Hematopoietic multipotent progenitor cell treated with erythropoietin and hydrocortisone succinate and interleukin-3 and kit ligand, for 17 days (in vitro differentiated cells): ENCODE results near the gene TMEM170A.
A peak's percentile ranks its signal among the peaks of the same experiment; 100 is the strongest.
"Not testable (repeated sequence)": the region's sequence is repeated elsewhere in the genome, so short reads cannot be mapped to it uniquely, and the experiment has no call there.

Source experiments
- DNase-seq: peaks from one replicate; pipeline ENCODE4 v3.0.0-alpha.2; 2015; ENCODE audit warnings: low spot score

Gene TMEM170A, protein sequence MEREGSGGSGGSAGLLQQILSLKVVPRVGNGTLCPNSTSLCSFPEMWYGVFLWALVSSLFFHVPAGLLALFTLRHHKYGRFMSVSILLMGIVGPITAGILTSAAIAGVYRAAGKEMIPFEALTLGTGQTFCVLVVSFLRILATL

DNA sequence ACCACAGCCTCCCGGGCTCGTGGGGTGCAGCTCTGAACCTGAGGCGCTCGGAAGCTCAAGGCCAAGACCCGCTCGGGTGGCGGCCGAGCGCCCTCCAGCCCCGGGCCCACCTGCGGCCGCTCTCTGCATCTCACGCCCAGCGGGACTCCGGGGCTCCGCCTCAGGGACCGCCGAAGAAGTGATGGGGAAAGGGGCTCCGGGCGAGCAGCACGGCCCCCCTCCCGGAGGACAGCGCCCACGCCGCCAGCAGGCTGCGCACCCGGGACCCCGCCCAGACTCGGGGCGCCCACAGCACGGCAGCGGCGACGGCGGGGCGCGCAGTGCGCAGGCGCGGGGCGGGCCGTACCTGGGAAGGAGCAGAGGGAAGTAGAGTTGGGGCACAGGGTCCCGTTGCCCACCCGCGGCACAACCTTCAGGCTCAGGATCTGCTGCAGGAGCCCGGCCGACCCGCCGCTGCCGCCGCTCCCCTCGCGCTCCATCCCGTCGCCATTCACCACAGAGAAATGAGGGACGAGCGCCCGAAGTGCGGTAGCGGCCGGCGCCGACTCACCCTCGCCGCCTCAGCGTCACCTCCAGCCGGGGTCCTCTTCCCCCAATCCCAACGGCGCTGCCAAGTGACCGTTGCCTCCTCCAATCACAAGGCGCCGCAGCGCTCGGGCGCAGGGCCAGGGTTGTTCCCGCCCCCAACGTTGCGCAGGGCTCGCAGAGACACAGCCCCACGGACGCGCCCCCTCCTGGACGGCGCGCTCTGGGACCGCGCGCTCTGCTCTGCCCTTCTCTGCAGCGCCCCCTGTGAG lies at the start of gene TMEM170A:
Gene TMEM170A, minus strand, starts transcription at position 568 of the 797 bp plus-strand sequence. Its CDS starts 89 bp downstream, at position 479.
- peak; percentile 98 for DNase-seq

DNA sequence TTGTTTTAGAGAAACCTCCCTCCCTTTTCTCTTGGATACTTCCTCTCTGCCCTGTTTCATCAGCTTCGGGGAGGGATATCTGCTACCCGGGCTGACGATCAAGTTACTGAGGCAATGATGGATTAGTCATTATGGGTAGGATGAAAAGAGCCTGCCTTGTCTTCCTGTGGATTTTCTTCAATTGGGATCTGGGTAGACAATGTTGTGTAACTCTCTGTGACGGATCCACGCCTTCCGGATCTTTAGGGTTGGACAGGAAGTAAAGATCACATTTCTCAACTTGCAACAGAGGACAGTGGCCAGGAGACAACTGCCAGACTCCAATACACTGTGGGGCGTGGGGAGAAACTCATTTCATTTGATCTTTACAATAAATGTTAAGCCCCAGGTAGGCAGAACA lies 42.1 kb upstream of the TMEM170A start:
- no peak for DNase-seq

DNA sequence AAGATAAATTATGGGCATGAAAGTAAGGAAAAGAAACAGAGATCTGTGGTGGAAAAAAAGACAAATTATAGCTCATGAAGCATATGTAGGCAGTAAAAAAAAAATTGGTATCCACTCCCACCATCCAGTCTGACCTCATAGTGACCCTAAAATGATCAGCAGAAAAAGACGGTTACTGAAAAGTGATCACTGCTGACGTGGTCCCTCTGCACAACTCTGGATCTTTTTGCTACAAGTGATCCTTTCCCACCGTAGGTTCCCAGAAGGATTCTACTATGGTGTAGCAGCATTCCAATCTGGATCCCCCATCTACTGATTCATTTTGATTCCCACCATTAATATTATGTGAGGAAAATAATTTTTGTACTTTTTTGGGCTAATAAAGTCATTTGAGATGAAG lies 41.6 kb upstream of the TMEM170A start:
- no peak for DNase-seq

DNA sequence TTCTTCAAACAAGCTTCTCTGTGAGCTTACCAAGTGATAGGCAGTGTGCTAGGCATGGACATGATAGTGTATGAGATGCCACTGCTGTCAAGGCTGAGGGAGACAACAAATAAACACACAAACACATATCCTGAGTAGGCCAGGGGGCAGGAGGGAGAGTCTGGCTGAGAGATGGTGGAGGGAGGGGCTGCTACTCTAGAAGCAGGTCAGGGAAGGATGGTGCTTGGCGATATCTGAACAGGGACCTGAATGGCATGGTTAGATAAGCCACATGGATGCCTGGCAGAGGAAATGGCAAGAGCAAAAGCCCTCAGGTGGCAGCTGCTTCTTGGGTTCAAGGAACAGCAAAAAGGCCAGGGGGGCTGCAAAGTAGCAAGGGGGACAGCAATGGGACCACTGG lies 39.3 kb upstream of the TMEM170A start:
- peak; percentile 74 for DNase-seq

DNA sequence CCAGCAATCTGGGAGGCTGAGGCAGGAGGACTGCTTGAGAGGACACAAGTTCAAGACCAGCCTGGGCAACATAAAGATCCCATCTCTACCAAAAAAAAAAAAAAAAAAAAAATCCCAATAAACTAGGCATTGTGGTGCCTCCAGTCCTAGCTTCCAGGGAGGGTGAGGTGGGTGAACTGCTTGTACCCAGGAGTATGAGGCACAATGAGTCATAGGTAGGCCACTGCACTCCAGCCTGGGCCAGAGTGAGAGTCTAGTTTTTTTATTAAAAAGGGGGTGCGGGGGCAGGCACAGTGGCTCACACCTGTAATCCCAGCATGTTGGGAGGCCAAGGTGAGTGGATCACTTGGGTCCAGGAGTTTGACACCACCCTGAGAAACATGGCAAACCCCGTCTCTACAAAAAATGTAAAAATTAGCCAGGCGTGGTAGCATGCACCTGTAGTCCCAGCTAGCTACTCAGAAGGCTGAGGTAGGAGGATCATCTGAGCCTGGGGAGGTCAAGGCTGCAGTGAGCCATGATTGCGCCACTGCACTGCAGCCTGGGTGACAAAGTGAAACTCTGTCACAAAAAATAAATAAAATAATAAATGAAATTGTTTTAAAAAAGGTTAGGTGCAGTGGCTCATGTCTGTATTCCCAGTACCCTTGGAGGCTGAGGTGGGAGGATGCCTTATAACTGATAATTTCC lies 38.6 kb upstream of the TMEM170A start:
- no peak for DNase-seq

DNA sequence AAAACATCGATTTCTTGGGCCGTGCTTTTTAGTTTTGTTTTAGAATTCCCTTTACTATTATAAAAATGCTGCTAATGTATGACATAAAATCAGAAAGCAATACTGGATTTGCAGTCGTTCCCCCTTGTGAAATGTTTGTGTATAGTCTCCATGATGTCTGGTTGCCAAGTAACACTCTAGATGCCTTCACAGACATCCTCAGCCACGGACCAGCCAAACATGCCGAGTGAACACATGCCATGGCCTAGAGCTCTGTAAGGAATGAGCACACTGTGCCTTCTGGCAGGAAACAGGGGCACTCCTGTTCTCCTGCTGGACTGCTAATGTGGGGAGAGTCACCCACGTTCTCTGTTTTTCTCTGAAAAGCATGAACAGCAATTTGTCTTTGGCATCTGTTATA lies 37.3 kb upstream of the TMEM170A start:
- DNase-seq, result not testable (repeated sequence)

DNA sequence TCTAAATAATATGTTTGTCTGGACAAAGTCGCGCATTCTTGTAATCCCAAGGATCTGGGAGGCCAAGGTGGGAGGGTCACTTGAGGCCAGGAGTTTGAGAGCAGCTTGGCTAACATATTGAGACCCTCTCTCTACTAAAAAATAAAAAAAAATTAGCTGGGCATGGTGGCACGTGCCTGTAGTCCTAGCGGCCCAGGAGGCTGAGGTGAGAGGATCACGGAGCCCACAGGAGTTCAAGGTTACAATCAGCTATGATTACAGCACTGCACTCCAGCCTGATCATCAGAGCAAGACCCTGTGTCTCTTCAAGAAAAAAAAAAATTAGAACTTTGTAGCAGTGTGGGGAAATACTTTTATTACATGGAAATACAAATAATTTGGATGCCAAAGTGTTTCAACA lies 36.9 kb upstream of the TMEM170A start:
- no peak for DNase-seq

DNA sequence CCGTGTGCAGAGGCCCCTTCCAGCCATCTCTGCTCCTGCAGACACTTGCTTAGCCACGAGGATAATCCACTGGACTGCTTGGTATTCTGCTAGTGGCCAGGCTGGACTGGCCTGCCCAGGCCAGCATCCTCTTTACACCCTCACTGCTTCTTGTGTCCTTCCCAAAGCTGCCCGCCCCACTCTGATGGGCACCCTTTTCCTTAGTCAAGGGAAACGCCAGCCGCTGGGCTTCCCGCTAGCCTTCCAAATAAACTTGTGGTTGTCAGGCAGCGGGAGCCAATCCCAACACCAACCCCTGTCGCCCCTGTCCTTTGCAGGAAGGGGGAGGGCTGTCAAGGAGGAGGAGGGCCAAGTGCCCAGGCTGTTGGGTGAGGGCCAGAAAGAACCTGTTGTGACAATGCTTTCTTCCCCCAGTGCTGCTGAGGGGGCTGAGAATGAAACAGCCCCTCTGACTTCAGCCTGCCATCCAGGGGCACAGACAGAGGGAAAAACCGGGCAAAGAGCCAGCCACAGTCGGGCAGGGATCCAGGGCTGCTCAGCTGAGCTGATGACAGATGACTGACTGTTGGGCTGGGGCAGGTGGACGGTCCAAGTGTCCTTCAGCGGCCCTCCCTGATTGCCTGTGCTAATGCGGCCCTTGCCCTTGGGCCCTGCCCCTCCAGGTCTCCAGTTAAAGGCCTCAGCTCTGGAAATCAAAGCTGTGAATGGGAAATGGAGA lies 34.3 kb upstream of the TMEM170A start:
- not testable (repeated sequence) for DNase-seq

DNA sequence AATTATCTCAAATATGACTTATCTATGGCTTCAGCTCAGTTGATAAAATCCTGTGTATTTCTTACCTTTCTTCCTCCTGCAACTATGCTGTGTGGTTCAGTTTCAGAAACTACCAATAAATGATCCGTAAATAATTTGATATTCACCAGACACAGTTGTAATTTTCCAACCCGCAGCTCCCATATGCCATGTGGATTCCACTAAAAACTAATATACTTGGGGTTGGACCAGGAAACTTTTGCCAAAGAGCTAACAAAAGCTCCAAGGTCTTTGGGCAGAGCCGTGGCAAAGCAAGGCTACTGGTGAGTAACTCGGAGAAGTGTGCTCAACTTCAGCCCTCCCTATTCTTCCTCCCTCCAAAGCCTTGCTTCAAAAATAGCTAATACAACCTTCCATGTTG lies 33.1 kb upstream of the TMEM170A start:
- no peak for DNase-seq

DNA sequence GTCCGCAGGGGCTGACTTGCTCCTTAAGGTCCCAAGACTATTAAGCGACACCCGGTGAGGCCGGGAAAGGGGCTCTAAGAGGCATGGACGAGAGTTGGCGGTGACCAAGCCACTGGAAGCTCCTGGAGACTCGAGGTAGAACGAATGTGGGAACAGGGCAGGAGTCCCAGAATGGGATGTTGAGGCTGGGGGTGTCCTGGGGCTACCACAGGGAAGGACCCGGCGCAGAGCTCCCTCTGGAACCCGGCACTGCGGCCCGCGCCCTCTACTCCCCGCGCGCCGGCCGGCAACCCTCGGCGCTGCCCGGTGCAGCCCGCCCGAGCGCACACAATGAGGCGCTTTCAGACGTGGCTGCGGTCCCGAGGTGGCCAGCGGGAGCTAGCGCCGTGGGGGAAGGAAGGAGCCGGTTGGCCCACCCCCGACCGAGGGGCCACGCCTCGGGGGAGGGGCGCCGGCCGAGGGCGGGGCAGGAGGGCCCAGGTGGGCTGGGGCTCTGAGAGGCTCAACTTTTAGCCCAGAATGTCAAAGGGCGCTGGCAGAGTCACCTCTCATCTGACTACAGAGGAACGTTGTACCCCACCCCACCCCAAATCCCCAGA lies 30.7 kb upstream of the TMEM170A start, which contains the start of gene CHST6:
Gene CHST6, minus strand, starts transcription at position 366 of the 599 bp plus-strand sequence. CDS start 15,613 bp downstream, outside the sequence.
- no peak for DNase-seq

DNA sequence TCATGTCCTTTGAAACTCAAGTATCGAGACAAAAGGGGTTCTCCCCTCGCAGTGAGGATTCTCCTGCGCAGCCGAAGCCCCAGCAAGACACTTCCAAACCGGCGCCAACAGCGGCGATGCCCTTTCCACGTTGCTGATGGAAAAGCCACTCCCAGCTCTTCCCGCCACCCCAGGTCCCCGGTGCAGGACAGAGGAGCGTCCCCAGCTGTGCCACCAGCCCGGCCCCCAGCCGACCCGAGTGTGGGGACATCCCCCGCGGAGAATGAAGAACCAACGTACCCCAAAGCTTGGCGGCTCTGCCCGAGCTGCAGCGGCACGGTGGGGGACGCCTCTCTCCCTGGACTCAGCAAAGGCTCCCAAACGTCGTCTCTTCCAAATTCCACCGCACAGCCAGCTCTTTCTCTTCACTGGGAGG lies 30.2 kb upstream of the TMEM170A start:
- DNase-seq, result no peak

DNA sequence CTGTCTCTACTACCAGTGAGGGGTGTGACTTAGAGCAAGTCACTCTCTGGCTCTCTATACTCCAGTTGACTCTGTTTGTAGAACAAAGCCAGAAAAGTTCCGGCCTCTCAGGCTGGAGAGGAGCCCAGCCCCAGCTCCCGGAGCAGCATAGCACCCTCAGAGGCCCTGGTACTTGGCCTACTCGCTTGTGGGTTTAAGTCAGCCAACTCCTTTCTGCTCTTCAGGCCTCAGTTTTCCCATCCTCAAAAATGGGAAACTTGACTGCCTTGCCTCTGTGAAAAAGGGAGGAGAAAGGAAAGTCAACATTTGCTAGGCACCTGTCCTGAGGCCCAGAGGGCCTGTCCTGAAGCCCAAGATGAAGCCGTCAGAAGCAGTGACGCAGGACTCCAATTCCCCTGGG lies 29.7 kb upstream of the TMEM170A start:
- DNase-seq, result no peak

DNA sequence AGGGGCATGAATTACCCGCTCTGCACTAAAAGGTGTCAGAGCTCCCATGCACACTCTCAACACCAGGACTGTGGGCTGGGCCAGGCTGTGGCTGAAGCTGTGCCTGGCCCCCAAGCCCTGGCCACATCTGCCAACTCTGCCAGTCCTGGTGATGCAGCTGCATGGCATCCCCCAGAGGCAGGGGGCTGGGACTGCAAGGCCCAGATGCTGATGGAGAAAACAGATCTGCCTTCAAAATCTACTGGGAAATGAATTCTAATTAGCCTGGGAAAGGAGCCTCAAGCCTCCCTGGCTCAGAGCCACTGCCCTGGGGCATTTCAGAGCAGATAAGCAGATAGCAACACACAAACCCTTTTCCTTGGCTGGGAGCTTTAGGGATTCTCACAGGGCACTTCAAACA lies 27.4 kb upstream of the TMEM170A start:
- no peak for DNase-seq

DNA sequence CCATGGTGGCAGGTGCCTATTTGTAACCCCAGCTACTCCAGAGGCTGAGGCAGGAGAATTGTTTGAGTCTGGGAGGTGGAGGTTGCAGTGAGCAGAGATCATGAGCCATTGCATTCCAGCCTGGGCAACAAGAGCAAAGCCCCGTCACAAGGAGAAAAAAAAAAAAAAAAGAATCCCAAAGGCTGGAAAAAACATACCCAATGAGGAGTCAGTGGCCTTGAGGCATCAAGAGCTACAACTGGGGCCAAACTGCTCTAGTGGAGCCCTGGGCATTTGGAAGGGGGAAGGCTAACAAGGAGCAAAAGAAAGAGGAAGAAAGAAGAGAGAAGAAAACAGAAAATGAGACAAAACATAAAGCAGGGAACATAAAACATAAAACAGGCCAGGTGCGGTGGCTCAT lies 23.8 kb upstream of the TMEM170A start:
- no peak for DNase-seq

DNA sequence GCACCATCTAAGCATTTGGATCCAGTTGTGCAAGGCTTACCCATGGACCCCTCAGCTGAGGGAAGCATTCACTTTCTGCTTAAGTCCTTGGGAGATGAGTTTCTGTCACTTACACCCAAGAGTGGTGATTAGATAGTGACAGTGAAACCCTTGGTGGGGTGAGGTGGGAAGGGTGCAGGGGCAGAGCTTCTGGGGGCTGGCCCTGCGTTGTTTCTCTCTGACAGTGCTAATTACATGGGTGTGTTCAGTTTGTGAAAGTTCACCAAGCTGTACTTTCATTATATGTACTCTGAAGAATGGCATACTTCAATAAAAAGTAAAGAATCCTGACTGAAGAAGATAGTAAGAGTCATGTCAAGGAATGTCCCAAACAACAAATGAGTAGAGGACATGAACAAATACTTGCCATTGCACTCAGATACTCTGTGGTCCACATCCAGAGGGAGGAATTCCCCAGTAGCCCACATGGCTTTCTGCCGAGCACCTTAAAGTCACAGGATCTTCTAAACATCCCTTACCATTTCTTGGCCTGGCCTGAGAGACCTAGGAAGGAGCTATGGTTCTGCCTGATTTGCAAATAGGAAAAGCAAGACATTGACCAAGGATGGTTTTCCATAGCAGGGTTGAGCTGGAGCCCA lies 22.3 kb upstream of the TMEM170A start:
- no peak for DNase-seq

DNA sequence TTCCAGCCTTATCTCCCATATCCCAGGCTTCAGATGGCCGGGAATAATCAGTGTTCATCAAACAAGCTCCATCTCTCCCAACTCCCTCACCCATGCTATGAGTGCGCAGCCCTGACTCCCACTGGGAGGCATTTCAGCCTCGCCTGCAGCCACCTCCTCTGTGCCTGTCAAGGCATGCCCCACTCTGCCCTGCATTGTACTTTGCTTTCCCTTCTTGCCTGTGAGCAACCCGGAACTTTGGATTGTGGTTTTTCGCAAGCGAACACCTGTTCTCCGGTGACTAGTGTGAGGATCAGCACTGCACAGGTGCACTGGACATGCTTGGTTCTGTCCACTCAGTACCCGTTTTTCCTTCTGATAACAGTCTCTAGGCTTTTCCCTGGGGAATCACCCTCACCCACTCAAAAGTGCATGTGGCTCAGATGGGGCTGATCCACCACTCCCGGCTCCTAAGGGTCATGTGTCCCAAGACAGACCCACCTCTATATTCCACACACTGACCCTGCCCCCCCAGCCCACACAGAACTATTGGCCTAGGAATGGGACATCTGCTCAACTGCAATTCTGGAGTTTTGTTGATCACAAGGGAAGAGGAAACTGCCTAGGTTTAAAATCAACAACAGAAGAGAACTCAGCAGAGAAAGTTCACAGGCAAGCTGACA lies 21.7 kb upstream of the TMEM170A start:
- DNase-seq, result no peak

DNA sequence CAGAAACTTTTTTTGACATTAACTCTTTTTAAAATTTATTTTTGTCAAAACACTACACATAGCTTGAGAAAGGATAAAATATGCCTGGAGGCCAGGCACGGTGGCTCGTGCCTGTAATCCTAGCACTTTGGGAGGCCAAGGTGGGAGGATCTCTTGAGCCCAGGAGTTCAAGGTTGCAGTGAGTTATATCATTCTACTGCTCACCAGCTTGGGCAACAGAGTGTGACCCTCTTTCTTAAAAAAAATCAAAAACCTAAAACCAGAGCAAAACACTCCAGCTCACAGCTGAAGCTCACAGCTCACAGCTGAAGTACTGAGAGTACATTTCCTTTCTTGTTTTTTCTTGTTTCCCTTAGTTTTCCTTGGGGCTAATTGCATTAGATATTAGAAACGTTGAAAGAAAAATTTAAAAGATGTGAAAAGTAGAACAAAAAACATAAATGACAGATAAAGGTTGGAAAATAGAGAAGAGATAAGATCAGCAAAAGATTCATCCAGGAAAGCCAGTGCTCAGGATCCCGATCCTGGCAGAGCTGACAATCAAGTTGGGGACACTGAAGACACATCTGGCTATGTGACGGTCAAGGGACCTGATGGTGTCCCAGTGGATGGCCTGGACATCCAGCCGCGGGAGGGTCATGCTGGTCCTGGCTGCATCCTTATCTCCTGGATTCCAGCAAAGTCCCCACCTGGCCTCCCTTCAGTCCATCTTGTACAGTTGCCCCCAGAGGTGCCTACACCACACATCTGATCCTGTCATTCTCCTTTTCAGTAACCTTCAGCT lies 20.9 kb upstream of the TMEM170A start:
- DNase-seq, result no peak

DNA sequence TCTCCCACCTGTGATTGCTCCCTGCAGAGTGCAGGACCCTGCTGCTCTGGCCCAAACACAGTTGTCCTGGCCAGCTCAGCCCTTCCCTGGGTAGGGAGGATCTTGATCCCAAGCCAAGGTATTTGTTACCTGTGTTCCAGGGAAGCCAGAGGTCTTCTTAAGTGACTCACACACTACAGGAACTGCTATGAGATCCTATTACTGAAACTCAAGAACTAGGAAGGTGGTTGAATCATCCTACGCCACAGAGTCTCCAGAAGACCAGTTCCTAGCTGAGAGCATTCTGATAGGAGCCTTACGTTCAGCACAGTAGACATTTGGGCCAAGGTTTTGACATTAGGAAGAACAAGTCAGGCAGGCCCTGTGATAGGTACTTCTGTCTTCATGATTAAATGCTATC lies 18.7 kb upstream of the TMEM170A start:
- no peak for DNase-seq

DNA sequence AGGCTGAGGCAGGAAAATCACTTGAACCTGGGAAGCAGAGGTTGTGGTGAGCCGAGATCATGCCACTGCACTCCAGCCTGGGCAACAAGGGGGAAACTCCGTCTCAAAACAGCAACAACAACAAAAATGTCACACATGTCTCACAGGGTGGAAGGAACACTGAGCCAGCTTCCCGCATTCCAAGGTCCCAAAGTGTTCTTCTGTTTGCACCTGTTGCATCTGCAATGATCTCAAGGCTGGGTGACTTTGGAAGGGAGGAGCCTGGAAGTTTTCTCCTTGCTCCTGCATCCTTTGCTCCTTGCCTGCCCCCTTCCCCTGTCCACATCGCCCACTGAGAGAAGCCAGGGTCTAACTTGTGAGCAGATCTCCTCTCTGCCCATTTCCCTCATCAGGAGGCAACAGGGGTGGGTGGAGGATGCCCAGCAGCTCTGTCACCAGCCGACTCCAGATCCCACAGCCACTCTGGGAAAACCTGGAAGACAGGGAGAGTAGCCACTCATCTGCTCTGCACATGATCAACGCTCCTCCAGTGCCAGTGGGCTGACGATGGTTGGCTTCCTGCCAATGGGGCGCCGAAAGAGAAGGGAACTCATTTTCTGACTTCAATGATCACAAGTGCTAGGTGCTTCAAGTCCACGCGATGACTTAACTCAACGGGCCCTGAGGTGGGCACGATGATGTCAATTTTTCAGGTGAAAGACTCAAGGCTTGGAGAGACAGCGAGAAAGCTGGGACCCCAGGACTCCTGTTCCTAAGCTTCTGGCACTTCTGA lies 18.1 kb upstream of the TMEM170A start:
- no peak for DNase-seq
